GM18498 (cell line): Measurements from ENCODE around the gene VTI1A.

ENCODE experiments used
- ATAC-seq: cut with Tn5 transposase; IDR thresholded peaks from one replicate; pipeline ENCODE4 v1.9.1; 2021; ENCODE audit warnings: mild to moderate bottlenecking, moderate library complexity; ENCODE audit not compliant: unreplicated experiment

Gene VTI1A

DNA sequence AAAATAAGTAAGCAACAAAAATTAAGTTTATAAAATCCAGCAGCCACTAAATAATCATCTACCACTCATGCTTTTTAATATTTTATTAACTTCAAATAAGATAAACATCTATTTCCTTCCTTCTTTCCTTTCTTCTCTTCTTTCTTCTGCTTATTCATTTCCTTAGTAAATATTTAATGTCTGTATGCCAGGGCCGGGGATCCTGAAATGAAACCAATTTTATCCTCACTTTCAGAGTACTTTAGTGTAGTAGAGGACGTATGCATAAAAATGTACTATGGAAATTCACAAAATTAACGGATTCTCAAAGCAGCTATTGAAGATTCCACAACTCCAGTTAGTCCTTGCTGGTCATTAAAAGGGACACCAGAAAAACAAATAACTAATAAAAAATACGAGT lies 224.7 kb downstream of the VTI1A start:
- no peak for ATAC-seq

GRCh38 chr10:112672706-112673105 lies 225.7 kb downstream of the VTI1A start:
- ATAC-seq, result no peak

- no peak for ATAC-seq
Observed at GRCh38 chr10:112675560-112676083, 228.6 kb downstream of the VTI1A start.

- no peak for ATAC-seq
Observed at GRCh38 chr10:112677689-112678088, 230.7 kb downstream of the VTI1A start.

DNA sequence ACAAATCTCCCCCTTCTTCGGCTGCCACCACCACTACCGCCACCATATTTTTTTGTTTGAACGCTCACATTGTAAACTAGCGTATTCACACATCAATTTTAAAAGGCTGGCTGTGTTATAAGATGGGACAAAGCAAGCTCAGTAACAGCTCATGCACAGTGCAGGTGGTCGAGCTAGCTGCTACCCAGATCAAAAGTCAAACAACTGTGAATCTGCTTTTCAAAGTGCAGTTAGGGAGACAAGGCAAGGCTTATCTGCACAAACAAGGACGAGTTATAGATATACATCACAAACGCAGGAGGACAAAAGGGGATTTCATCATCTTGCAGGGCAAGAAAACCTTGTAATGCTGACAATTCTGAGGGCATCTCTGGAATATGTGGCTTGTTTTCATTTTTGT lies 231.6 kb downstream of the VTI1A start:
- ATAC-seq, result no peak

GRCh38 chr10:112678987-112679386 lies 232.0 kb downstream of the VTI1A start:
- no peak for ATAC-seq

- no peak for ATAC-seq
Observed at GRCh38 chr10:112679392-112679791, 232.4 kb downstream of the VTI1A start.

DNA sequence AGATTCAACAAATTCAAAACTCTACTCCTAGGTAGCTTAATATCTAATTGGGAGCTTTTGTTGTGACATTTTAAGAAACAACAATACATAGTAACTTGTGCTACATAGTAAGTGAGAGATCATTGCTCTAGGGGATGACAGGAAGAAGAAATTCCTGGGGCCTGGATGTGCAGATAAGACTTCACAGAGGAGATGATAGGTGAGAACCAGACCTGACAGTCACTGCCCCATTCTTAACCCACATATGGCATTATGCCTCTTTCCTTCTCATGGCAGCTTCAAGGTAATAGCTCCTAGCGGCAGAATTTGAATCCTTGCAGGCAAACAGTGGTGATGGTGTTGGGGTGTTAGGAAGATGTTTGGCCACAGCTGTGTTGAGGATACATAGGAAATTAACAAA lies 233.6 kb downstream of the VTI1A start:
- no peak for ATAC-seq

- no peak for ATAC-seq
Observed at GRCh38 chr10:112687647-112688046, 240.6 kb downstream of the VTI1A start.

DNA sequence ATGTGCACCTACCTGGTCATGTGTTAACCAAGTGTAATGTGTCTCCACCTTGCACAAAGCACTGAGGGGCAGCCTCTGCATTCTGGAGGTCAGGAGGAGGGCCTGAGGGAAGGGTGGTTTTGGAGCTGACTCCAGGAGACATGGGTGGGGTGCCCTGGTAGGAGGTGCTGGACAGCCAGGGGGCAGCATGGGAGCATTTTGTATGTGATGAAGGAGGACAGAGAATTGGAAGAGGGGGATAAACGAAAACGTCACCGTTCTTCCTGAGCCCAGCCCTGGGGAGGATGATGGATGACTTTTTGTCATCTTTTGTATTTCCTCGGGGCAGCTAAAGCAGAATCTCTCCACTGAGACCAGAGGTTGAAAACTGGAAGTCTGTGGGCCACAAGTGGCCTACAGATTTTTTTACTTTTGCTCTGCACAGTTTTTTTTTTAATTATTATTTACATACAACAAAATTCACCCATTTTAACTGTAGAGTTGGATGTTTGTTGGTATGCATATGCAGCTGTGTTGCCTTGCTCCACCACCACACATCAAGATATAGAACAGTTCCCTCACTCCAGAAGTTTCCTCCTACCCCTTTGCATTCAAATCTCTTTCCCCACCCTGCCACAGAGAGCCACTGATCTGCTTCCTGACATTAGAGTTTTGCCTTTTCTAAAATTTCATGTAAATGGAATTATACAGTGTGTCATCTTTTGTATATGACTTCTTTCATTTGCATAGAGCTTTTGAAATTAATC lies 242.5 kb downstream of the VTI1A start:
- ATAC-seq, result no peak

DNA sequence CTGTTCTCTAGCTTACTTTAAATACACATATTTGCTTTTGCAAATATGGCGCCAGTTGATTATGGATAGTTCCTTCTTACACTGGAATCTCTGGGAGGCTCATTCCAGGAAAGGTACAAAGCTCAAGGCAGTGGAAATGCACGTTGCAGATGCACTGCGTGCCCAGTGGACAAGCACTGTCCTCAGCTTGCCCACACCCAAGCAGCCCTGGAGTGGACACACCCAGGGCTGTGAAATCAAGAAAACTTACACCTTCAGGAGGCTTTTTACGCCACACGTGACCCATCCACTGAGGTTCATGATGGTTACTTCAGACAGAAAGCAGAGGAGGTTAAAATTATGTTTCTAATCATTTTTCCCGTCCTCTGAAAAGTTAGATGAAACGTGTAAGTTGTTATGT lies 248.5 kb downstream of the VTI1A start:
- no peak for ATAC-seq

DNA sequence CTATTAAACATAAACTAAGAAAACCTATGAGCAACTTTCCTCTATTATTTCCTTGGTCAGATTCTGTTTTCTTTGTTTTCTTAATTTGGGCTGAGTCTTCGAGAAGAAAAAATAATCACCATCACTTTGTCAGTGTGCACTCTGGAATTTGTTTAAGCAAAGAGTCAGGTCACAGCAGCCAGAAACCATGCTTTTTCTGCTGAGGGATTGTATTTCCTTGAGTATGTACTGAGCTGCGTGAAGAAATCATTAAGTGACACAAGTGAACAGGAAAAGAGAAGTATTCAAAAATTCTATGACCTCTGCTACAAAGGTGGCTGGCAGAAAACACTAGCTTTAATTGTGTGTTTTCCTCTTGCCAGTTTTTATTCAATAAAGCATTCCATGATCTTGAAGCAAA lies 249.6 kb downstream of the VTI1A start:
- no peak for ATAC-seq

GRCh38 chr10:112698133-112698817 lies 251.3 kb downstream of the VTI1A start:
- no peak for ATAC-seq

DNA sequence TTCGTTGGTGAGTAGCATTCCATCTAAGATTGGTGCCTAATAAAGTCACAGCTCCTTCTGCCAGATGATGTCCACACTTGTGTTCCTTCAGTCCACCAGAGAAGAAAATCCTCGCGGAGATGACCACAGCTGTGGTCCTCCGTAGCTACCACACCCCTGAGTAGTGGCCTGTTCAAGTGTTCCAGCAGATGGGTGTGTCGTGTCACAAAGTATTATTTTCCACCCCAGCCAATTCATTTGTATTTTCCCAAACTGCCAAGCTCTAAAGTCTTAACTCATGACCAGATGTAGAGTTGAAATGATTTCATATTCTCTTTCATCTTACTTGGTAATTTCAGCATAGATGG lies 251.8 kb downstream of the VTI1A start:
- ATAC-seq, result no peak

GRCh38 chr10:112700215-112700671 lies 253.2 kb downstream of the VTI1A start:
- ATAC-seq, result no peak

DNA sequence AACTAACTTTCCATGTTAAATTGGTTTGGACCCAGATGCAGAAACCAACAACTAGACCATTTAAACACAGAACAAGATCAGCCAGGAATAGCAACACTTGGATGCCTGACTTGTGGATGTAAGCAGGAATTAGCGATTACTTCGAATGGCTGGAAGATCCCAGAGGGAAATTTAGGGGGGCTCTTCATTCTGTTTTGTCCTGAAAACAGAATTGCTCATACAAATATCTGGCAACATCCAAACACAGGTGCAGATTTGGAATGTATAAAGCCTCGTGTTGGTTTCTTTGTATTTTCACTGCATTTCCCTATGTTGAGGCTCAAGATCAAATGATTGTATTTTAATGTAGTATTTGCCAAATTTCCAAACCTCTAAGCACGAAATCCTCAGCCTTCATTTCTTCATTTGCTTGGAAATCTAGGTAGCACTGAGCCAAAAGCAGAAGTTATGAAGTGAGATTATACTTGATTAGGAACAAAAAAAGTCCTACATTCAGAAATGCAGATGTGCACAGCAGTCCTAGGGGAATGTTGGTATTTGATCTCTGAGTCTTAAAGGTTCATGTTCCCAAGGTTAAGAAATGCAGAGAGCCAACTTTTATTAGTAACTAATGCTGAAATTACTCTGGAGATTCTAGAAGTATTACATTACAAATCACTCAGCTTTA lies 254.3 kb downstream of the VTI1A start:
- no peak for ATAC-seq

- no peak for ATAC-seq
Observed at GRCh38 chr10:112701878-112702255, 254.9 kb downstream of the VTI1A start.

DNA sequence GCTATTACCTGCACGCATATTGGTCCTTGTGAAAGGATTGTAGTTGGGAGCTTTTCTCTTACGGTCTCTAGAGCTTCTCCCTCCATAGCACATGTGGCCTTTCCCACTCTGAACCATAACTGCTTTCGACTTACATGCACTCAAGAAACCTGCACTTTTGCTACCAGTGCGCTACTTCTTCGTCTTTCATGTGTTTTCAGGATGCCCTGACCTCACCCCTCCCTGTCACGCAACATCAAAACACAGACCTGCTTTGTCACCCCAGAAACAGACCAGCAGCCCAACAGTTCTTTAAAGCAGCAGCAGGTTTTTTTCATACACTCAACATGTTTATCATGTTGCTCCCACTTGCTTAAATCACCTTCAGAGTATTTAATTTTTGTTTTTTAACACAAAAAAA lies 259.6 kb downstream of the VTI1A start:
- no peak for ATAC-seq

DNA sequence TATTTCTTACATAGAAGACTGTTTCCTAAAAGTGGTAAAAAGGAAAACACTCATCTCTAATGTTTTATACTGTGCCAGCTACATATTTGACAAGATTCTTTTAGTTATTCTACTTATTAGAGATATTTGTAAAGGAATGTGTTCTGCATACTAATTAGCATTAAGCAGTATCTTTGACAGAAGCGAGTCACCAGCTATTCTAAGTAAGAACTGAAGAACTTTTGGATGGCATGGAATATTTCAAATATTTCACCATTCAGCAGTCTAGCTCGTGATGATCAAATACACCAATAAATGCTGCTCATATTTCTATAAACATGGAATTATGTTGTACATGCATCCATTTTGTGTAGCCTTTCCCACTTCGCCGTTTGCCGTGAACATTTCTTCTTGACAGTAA lies 261.4 kb downstream of the VTI1A start:
- ATAC-seq, result no peak

GRCh38 chr10:112710528-112710927 lies 263.5 kb downstream of the VTI1A start:
- ATAC-seq, result no peak

GRCh38 chr10:112711366-112711765 lies 264.4 kb downstream of the VTI1A start:
- no peak for ATAC-seq

DNA sequence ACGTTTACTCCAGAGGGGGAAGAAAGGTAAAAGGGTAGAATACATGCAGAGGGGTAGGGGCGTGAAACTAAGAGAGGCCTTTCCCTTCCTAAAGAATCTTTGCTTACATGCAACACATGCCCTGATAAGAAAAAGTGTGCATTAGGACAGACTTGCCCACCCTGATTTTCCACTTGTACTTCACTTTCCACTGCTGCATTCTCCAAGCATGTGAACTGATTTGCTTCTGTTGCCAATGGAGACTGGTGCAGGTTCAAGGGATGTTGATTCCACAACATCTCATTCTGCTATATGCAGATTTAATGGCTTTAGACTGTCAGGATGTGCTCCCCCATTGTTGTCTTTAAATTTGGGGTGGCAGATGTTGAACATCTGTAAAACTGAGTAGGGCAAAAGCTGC lies 265.5 kb downstream of the VTI1A start:
- no peak for ATAC-seq
